Calu3 (cell line): Measurements from ENCODE around the gene ATXN7. TPM values are rescaled to one million over a fixed set of nuclear protein-coding genes. Genes with fewer than 3 reads are reported as not detected.

ENCODE experiments used
- BruUV-seq: library from RNA; stranded (reverse); fragments of 400-500 nt; replicated peaks from 2 replicates; lab custom pipeline; 2021; lab: Mats Ljungman, UMichigan
- CTCF ChIA-PET: fragments of 300-600 bp; sonication (Branson Sonifier 250); formaldehyde crosslinking; loops from one replicate; lab custom pipeline; 2022; ENCODE audit warnings: antibody characterized with exemption; lab: Charles Lee
- DNase-seq: peaks from one replicate; pipeline ENCODE4 v3.0.0; 2022
- H3K27ac Mint-ChIP-seq: one replicate; pipeline ENCODE4 v1.8.0; 2022; ENCODE audit warnings: mixed read lengths; ENCODE audit not compliant: unreplicated experiment
- H3K27me3 Mint-ChIP-seq: one replicate; pipeline ENCODE4 v1.8.0; 2022; ENCODE audit warnings: mixed read lengths; ENCODE audit not compliant: unreplicated experiment
- H3K36me3 Mint-ChIP-seq: one replicate; pipeline ENCODE4 v1.8.0; 2022; ENCODE audit warnings: mild to moderate bottlenecking, moderate library complexity, mixed read lengths; ENCODE audit not compliant: insufficient read depth, unreplicated experiment
- H3K4me1 Mint-ChIP-seq: one replicate; pipeline ENCODE4 v1.8.0; 2022; ENCODE audit warnings: mild to moderate bottlenecking, low read depth, mixed read lengths; ENCODE audit not compliant: unreplicated experiment
- H3K4me3 Mint-ChIP-seq: one replicate; pipeline ENCODE4 v1.8.0; 2022; ENCODE audit warnings: mild to moderate bottlenecking, low read depth, moderate library complexity, mixed read lengths; ENCODE audit not compliant: unreplicated experiment
- H3K9me3 Mint-ChIP-seq: one replicate; pipeline ENCODE4 v1.8.0; 2022; ENCODE audit warnings: low read depth, mixed read lengths; ENCODE audit not compliant: unreplicated experiment
- CTCF ChIP-seq: fragments of 200-600 bp; IDR thresholded peaks from one replicate; pipeline ENCODE4 v1.8.0; 2022; ENCODE audit warnings: antibody characterized with exemption; ENCODE audit not compliant: unreplicated experiment
- intact Hi-C: fragments of 100-400 bp; cut with micrococcal nuclease; formaldehyde crosslinking; loops from one replicate; pipeline ENCODE4 v1.10.0; 2022; ENCODE audit not compliant: unreplicated experiment
- total RNA-seq: library from RNA; stranded (reverse); gene quantifications from 2 replicates; pipeline ENCODE4 v1.2.3, GENCODE V29; 2022

ATXN7 gene
- total RNA-seq, 1 experiment from 2014 or later, result 31.2 TPM

- TF ChIP-seq CTCF, result no peak
- DNase-seq, result no peak
- no peak overlapping the region for H3K4me3 Mint-ChIP-seq
- peaks cover 36% of the 10 kb centered on the region for H3K27me3 Mint-ChIP-seq
- H3K27ac Mint-ChIP-seq, result no peak overlapping the region
- intact Hi-C loops, result no loop called here
- CTCF ChIA-PET, result interaction anchor here (1.7 kb wide), 1 partner anchor 458 kb away, joined by 3 read pairs; no protein-coding TSS in a partner anchor
- no peaks in the 10 kb centered on the region for H3K9me3 Mint-ChIP-seq
- H3K4me1 Mint-ChIP-seq, result peaks cover 8% of the 10 kb centered on the region
- no TSS peak for BruUV-seq
- peaks cover 24% of the 10 kb centered on the region for H3K36me3 Mint-ChIP-seq
Observed at GRCh38 chr3:64026346-64026745, 162.7 kb downstream of the ATXN7 start.

GRCh38 chr3:64027658-64028057, 164.0 kb downstream of the ATXN7 start:
- intact Hi-C loops, result no loop called here
- CTCF ChIA-PET, result interaction anchor here (0.6 to 1.7 kb wide), 2 partner anchors 456 to 458 kb away, joined by 3 read pairs; no protein-coding TSS in a partner anchor
- peaks cover 11% of the 10 kb centered on the region for H3K36me3 Mint-ChIP-seq
- peaks cover 10% of the 10 kb centered on the region for H3K4me1 Mint-ChIP-seq
- H3K4me3 Mint-ChIP-seq, result no peak overlapping the region
- H3K9me3 Mint-ChIP-seq, result no peaks in the 10 kb centered on the region
- peaks cover 36% of the 10 kb centered on the region for H3K27me3 Mint-ChIP-seq
- no peak overlapping the region for H3K27ac Mint-ChIP-seq
- no TSS peak for BruUV-seq
- no peak for TF ChIP-seq CTCF
- DNase-seq, result no peak

GRCh38 chr3:64028754-64029153, 165.1 kb downstream of the ATXN7 start:
- intact Hi-C loops, result no loop called here
- CTCF ChIA-PET, result interaction anchor here (1.7 kb wide), 1 partner anchor 455 kb away, joined by 5 read pairs; no protein-coding TSS in a partner anchor
- H3K27me3 Mint-ChIP-seq, result peaks cover 36% of the 10 kb centered on the region

GRCh38 chr3:64029287-64029686, 165.6 kb downstream of the ATXN7 start:
- peaks cover under 1% of the 10 kb centered on the region for H3K9me3 Mint-ChIP-seq
- no peak overlapping the region for H3K4me3 Mint-ChIP-seq
- BruUV-seq, result no TSS peak
- no peak overlapping the region for H3K27ac Mint-ChIP-seq
- CTCF ChIA-PET, result interaction anchor here (1.7 kb wide), 1 partner anchor 455 kb away, joined by 5 read pairs; no protein-coding TSS in a partner anchor
- H3K4me1 Mint-ChIP-seq, result peaks cover 10% of the 10 kb centered on the region
- H3K27me3 Mint-ChIP-seq, result peaks cover 36% of the 10 kb centered on the region
- no peak for DNase-seq
- TF ChIP-seq CTCF, result no peak
- no peaks in the 10 kb centered on the region for H3K36me3 Mint-ChIP-seq
- intact Hi-C loops, result no loop called here

More at GRCh38 chr3:64028754-64029153, 165.1 kb downstream of the ATXN7 start:
- no peak for TF ChIP-seq CTCF
- no peaks in the 10 kb centered on the region for H3K9me3 Mint-ChIP-seq
- DNase-seq, result no peak
- H3K36me3 Mint-ChIP-seq, result peaks cover under 1% of the 10 kb centered on the region
- no TSS peak for BruUV-seq
- peaks cover 10% of the 10 kb centered on the region for H3K4me1 Mint-ChIP-seq
- no peak overlapping the region for H3K27ac Mint-ChIP-seq
- H3K4me3 Mint-ChIP-seq, result no peak overlapping the region
